ENCODE measurements around the gene CMBL.
"Not testable (repeated sequence)": the region's sequence is repeated elsewhere in the genome, so short reads cannot be mapped to it uniquely, and the experiment has no call there.

The CMBL gene

DNA sequence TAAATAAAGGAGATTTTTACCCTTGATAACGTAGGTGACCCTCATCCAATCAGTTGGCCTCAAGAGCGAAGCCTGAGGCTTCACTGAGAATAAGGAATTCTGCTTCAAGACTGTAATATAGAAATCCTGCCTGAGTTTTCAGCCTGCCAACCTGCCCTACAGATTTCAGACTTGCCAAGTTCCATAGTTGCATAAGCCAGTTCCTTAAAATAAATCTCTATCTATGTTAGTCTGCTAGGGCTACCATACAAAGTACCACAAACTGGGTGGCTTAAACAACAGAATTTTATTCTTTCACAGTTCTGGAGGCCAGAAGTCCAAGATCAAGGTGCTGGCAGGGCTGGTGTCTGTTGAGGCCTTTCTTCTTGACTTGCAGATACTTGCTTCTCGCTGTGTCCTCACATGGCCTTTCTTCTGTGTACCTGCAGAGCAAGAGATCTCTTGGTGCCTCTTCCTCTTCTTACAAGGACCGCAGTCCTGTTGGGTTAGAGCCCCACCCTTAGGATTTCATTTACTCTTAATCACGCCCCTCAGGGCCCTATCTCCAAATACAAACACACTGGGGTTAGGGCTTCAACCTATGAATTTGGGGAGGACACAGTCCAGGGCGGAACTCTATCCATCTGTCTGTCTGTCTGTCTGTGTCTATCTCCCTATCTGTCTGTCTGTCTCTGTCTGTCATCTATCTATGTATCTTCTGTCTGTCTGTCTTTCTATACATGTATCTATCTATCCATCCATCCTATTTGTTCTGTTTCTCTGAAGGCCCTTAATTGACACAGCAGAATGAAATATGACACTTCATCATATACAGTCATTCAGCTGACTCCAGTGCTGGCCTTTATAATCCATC, 17.0 kb upstream of the CMBL start:
- peaks cover 4% of the 10 kb centered on the region for H3K4me1 ChIP-seq
- no peaks in the 10 kb centered on the region for H3K9me3 ChIP-seq
- no peak overlapping the region for H3K4me3 ChIP-seq
- in situ Hi-C loops (cut with MboI; ENCODE audit: low sequenced_read_pairs) = no loop called here
- DNase-seq (ENCODE audit: low spot score in 2 of 2) = no peak
- H3K36me3 ChIP-seq (replicated peaks) = no peaks in the 10 kb centered on the region
- H3K27me3 ChIP-seq (ENCODE audit: low read depth) = no peaks in the 10 kb centered on the region

DNA sequence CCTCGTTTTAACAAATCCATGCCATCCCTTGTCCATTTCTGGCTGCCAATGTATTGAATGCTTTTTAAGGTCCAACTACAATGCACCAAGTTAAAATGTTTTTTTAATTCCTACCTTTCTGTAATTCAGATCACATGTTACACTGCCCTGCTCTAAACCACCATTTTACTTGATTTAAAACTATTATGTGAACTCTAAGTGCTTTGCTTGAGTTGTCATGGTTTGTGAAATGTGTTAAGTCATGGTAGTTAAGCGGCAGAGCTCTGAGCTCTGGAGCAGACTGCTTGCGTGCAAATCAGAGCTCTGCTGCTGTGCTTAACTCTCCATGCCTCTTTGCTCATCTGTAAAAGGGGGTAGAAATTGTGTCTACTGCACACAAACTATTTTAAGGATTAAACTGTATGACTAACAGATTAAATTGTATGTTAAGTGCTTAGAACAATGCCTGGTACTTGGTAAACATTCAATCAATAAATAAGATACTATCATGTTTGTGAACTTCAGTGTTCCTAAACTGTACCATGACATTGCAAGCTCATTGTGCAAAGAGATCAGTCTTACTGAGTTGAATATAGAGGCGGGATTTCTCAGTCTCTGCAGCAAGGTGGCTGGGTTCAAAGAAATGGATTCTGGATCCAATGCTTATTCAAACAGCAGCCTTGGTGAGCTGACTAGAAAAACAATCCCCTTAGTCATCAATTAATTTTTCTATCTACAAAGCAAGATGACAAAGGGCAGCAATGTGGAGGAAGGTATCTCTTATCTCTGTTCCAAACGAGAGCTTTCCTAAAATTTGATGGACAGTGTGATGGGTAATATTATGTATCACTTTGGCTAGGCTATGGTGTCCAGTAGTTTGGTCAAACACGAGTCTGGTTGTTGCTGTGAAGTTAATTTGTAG, 16.1 kb upstream of the CMBL start:
- in situ Hi-C loops (cut with MboI; ENCODE audit: low sequenced_read_pairs) = no loop called here
- H3K4me1 ChIP-seq = peaks cover 4% of the 10 kb centered on the region
- H3K36me3 ChIP-seq (replicated peaks) = no peaks in the 10 kb centered on the region
- no peak for DNase-seq (ENCODE audit: low spot score in 2 of 2)
- H3K9me3 ChIP-seq = no peaks in the 10 kb centered on the region
- no peaks in the 10 kb centered on the region for H3K27me3 ChIP-seq (ENCODE audit: low read depth)
- no peak overlapping the region for H3K4me3 ChIP-seq

DNA sequence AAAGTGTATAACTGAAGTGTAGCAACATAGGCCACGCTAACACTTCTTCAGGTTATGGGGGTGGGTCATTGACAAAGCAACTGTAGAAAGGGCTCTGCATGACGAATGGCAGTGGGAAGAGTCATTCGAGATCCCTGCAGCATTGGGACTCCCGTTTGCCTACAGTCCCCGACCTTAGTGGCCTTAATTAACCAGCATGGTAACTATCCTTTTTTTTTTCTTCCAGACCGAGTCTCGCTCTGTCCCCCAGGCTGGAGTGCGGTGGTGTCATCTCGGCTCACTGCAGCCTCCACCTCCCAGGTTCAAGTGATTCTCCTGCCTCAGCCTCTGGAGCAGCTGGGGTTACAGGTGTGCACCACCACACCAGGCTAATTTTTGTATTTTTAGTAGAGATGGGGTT, 14.2 kb upstream of the CMBL start:
- H3K27me3 ChIP-seq (ENCODE audit: low read depth) = no peaks in the 10 kb centered on the region
- H3K4me1 ChIP-seq = peaks cover 4% of the 10 kb centered on the region
- no peaks in the 10 kb centered on the region for H3K36me3 ChIP-seq (replicated peaks)
- DNase-seq (ENCODE audit: low spot score in 2 of 2) = no peak
- no peak overlapping the region for H3K4me3 ChIP-seq
- in situ Hi-C loops (cut with MboI; ENCODE audit: low sequenced_read_pairs) = no loop called here
- no peaks in the 10 kb centered on the region for H3K9me3 ChIP-seq

DNA sequence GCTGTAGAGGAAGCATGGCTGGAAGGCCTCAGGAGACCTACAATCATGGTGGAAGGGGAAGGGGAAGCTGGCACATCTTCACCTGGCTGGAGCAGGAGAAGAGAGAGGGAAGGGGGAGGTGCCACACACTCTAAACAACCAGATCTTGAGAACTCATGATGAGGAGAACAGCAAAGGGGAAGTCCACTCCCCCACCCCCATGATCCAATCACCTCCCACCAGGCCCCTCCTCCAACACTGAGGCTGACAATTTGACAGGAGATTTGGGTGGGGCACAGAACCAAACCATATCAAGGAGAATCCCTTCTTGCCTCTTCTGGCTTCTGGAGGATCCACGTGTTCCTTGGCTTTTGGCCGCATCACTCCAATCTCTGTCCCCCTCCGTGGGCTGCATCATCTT, 13.1 kb upstream of the CMBL start:
- no peak for DNase-seq (ENCODE audit: low spot score in 2 of 2)
- Histone ChIP-seq H3K9me3 (no peaks in the 10 kb centered on the region), H3K4me1 (peaks cover 4% of the 10 kb centered on the region), H3K36me3 (replicated peaks) (no peaks in the 10 kb centered on the region), H3K27me3 (ENCODE audit: low read depth) (no peaks in the 10 kb centered on the region), H3K4me3 (no peak overlapping the region)
- in situ Hi-C loops (cut with MboI; ENCODE audit: low sequenced_read_pairs) = no loop called here

DNA sequence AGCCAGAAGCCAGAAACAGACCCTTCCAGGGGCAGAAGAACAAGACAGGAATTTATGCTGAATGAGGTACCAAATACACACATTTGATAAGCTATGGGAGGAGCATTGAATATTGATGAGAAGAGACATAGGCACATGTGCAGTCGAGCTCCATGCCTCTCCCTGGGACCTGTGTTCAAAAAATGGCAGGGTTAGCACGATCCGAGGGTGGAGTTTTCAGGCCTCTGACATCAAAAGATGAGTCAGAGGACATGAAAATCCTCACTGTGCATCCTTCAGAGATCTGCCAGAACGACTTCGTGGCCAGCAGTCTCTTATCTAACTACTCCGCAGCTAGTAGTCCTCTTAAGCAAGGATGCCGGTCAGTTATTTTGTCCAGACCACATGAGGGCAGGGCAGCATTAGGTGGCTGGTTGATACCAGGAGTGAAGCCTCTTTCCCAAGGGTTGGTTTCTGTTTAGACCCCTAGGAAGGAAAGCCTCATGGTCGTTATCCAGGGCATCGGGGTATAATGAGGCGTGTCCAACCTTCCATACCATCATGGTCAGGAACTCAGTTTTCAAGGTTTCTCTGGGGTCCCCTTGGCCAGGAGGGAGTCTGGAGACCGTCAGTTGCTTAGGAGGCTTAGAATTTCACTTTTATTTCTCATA, 11.6 kb upstream of the CMBL start:
- no peaks in the 10 kb centered on the region for H3K9me3 ChIP-seq
- in situ Hi-C loops (cut with MboI; ENCODE audit: low sequenced_read_pairs) = no loop called here
- no peaks in the 10 kb centered on the region for H3K27me3 ChIP-seq (ENCODE audit: low read depth)
- H3K4me1 ChIP-seq = peaks cover 4% of the 10 kb centered on the region
- H3K36me3 ChIP-seq (replicated peaks) = no peaks in the 10 kb centered on the region
- no peak for DNase-seq (ENCODE audit: low spot score in 2 of 2)
- H3K4me3 ChIP-seq = no peak overlapping the region

DNA sequence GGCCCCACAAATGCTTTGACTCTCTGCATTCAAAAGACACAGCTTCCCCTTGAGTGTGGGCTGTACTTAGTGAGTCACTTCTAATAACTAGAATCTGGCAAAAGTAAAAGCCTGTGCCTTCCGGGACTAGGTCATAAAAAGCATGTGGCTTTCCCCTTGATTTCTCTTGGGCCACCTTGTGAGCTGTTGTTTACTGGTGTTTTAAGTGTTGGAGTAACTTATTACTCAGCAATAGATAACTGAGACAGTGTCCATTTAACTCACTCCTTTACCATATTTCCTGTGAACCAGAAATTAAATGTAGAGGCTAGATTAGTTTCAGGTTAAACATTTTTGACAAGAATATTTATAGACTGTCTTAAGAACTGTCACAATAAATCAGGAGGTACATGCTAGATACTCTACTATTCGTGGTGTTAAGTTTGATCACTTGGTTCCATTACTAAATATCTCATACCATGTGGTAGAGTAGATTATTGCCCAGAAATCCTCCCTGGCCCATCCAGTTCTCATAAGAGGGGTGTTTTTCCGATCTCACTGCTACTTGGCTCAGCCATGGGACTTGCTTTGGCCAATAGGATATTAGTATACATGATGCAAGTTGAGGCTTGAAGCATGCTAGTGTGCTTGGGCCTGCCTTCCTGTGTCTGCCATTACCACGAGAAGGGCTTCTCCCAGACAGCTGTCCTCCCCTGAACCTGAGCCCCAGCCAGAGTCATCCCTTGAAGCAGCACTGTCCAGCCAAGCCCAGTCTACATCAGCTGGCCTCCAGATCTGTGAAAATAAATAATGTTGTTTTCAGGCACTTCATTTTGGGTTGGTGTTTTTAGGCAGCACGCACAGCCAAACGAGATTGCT, 10.4 kb upstream of the CMBL start:
- in situ Hi-C loops (cut with MboI; ENCODE audit: low sequenced_read_pairs) = no loop called here
- DNase-seq (ENCODE audit: low spot score in 2 of 2) = no peak
- Histone ChIP-seq H3K4me3 (no peak overlapping the region), H3K9me3 (no peaks in the 10 kb centered on the region), H3K36me3 (replicated peaks) (no peaks in the 10 kb centered on the region), H3K27me3 (ENCODE audit: low read depth) (no peaks in the 10 kb centered on the region), H3K4me1 (no peaks in the 10 kb centered on the region)

DNA sequence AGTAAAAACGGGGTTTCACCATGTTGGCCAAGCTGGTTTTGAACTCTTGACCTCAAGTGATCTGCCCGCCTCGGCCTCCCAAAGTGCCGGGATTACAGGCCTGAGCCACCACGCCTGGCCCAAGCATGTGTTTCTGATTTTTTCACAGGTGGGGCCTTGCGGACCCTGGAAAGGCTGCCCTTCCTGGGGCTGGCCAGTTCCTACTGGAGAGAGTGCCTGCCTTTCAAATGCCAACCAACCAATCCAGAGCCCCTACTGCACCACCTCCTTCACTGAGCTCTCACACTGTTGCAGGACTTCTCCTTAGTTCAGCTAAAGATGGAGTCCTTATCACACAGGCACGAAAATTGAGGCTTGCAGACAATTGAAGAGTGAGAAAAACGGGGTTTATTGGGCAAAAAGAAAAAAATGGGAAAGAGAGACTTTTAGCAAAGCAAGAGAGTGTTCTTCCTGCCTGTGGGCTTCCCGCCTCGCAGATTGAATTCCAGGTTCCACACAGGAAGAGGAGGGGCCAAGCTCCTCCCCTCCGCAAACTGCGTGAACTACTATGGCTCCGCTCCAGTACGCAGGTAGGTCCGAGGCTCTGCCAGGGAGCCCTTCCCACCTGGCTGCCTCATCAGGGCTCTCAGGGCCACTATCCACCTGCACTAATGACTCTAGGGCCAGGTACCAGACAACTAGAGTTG, 8.3 kb upstream of the CMBL start:
- in situ Hi-C loops (cut with MboI; ENCODE audit: low sequenced_read_pairs) = no loop called here
- no peak for DNase-seq (ENCODE audit: low spot score in 2 of 2)
- Histone ChIP-seq H3K4me3 (no peak overlapping the region), H3K36me3 (replicated peaks) (no peaks in the 10 kb centered on the region), H3K27me3 (ENCODE audit: low read depth) (no peaks in the 10 kb centered on the region), H3K4me1 (no peaks in the 10 kb centered on the region), H3K9me3 (no peaks in the 10 kb centered on the region)

DNA sequence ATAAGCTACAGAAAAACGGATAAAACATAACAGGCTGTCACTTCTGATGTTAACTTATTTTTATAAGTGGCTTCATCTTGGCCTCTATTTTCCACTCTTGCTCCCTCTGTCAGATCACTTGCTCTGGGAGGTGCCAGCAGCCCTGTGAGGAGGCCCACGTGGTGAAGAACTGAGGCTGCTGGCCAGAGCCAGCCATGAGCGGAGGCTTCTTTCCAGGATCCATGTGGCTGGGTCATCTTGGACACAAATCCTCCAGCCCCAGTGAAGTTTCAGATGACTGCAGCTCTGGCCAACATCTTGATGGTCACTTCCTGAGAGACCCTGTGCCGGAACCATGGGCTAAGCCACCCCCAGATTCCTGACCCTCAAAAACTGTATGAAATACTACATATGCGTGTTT, 7.5 kb upstream of the CMBL start:
- Histone ChIP-seq H3K4me1 (peaks cover 2% of the 10 kb centered on the region; the same call in 1 of the 2 replicates), H3K9me3 (no peaks in the 10 kb centered on the region), H3K27me3 (ENCODE audit: low read depth) (no peaks in the 10 kb centered on the region), H3K4me3 (no peak overlapping the region), H3K36me3 (replicated peaks) (no peaks in the 10 kb centered on the region)
- no peak for DNase-seq (ENCODE audit: low spot score in 2 of 2)
- in situ Hi-C loops (cut with MboI; ENCODE audit: low sequenced_read_pairs) = no loop called here

DNA sequence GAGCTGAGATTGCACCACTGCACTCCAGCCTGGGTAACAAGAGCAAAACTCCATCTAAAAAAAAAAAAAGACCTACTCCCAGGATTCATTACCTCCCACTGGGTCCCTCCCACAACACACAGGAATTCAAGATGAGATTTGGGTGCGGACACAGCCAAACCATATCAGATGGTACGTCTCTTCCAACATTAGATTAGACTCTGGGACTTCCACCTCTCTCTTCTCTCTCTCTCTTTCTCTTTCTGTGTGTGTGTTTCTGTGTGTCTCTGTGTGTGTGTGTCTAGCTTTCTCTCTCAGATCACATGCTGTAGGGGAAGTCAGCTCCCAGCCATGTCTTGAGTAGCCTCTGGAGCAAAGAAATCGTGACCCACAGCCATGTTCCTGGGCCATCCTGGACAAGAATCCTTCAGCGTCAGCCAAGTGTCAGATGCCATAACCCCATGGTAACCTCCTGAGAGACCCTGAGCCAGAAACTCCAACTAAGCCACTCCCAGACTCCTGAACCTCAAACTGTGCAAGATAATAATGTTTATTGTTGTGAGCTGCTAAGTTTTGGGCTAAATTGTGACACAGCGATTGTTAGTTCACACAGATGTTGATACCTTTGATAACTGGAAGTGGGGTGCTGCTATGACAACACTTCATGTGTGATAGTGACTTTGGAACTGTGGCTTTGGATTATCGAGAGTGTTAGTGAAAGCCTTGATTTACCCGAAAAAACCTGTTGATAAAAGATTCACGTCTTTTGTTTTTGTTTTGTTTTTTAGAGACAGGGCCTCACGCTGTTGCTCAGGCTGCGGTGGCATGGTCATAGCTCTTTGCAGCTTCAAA, 4.1 kb upstream of the CMBL start:
- no peaks in the 10 kb centered on the region for H3K36me3 ChIP-seq (replicated peaks)
- in situ Hi-C loops (cut with MboI; ENCODE audit: low sequenced_read_pairs) = no loop called here

DNA sequence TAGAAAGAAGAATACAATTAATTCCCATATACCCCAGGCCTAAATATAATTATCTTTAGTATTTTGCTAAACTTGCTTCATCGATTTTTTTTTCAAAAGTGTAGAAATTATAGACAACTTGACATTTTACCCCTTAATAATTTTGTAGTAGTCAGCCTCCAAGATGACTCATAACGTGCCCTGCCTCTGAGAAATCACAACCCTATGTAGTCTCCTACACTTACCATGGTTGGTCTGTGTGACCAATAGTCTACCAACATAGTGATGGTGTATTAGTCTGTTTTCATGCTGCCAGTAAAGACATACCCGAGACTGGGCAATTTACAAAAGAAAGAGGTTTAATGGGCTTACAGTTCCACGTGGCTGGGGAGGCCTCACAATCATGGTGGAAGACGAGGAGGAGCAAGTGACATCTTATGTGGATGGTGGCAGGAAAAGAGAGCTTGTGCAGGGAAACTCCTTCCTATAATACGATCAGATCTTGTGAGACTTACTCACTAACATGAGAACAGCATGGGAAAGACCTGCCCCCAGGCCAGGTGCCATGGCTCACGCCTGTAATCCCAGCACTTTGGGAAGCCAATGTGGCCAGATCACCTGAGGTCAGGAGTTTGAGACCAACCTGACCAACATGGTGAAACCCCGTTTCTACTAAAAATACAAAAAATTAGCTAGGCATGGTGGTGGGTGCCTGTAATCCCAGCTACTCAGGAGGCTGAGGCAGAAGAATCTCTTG, 3.3 kb upstream of the CMBL start:
- H3K36me3 ChIP-seq (replicated peaks); H3K4me1 ChIP-seq; H3K27me3 ChIP-seq (ENCODE audit: low read depth); H3K9me3 ChIP-seq; in situ Hi-C loops (cut with MboI; ENCODE audit: low sequenced_read_pairs); DNase-seq (ENCODE audit: low spot score in 2 of 2); H3K4me3 ChIP-seq: not testable (repeated sequence)

More for the DNA sequence above, 4.1 kb upstream of the CMBL start:
- Histone ChIP-seq H3K4me3 (no peak overlapping the region), H3K9me3 (no peaks in the 10 kb centered on the region), H3K4me1 (peaks cover 4% of the 10 kb centered on the region; the same call in 1 of the 2 replicates), H3K27me3 (ENCODE audit: low read depth) (no peaks in the 10 kb centered on the region)
- DNase-seq (ENCODE audit: low spot score in 2 of 2) = no peak

DNA sequence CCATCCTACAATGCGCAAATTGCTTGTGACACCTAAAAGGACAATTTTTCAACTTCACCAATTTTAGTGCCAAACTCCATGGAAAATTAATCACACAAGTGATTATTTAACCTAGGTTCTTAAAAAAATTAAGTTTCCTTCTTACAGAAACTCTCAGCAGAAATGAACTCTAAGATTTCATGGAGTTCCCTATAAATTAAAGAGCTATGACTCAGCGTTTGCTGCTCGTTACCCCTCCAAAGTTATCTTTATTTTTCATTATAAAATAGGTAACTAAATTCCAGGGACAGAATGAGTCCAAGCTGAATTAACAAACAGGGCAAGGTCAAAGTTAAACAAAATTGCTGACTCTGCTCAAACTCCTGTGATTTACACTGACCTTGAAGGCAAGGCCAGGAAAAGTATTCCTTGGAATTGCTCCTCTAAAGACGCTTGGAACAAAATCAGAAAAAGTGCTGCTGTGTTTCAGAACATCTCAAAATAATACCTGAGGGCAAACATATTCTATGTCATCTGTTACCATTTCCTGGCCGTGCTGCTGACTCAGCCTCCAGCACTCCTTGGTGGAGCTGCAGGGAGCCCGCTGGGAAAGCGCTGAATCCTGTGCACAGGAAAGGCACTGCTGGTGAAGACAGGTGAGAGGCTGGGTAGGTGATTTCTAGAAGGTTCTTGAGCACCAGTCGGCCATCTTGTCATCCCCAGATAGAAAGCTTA, 2.5 kb upstream of the CMBL start:
- Histone ChIP-seq H3K4me3 (no peak overlapping the region), H3K36me3 (replicated peaks) (no peaks in the 10 kb centered on the region), H3K9me3 (no peaks in the 10 kb centered on the region), H3K27me3 (ENCODE audit: low read depth) (no peaks in the 10 kb centered on the region), H3K4me1 (peaks cover 9% of the 10 kb centered on the region; the same call in 1 of the 2 replicates)
- DNase-seq (ENCODE audit: low spot score in 2 of 2) = no peak
- in situ Hi-C loops (cut with MboI; ENCODE audit: low sequenced_read_pairs) = no loop called here

Measured in HAP-1 (cell line).